ENCODE data around the gene CTNNA2. TPM values are rescaled to one million over a fixed set of nuclear protein-coding genes. Genes with fewer than 3 reads are reported as not detected.

CTNNA2 gene
- total RNA-seq, 1 donor from 2014 or later, result 2.9 TPM

DNA sequence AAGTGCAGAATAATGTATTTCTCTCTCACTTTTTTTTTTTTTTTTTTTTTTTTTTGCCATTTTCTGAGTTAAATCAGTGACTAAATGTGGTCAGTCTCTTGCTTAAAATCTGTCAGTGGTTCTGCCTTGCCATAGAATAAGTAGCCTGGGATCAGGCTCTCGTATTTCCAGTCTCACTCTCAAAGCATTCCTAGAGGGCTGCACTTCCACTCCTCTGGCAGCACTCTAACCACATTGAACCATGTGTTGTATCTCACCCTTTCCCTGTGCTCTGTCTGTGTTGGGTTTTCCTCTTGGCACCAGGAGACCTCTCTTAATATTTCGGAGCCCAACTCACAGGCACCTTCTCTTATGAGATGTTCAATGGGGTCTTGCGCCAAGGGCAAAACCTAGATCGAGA, 304.4 kb downstream of the CTNNA2 start:
- Mint-ChIP-seq H3K4me3 (no peak overlapping the region), H3K4me1 (no peaks in the 10 kb centered on the region), H3K27ac (ENCODE audit: unreplicated experiment) (no peak overlapping the region), H3K9me3 (peaks cover 6% of the 10 kb centered on the region), H3K27me3 (ENCODE audit: low read depth) (no peaks in the 10 kb centered on the region), H3K36me3 (ENCODE audit: low read depth) (no peaks in the 10 kb centered on the region)
- no peak for DNase-seq (ENCODE audit: low read depth, low spot score)
- TF ChIP-seq, protein P1, sequence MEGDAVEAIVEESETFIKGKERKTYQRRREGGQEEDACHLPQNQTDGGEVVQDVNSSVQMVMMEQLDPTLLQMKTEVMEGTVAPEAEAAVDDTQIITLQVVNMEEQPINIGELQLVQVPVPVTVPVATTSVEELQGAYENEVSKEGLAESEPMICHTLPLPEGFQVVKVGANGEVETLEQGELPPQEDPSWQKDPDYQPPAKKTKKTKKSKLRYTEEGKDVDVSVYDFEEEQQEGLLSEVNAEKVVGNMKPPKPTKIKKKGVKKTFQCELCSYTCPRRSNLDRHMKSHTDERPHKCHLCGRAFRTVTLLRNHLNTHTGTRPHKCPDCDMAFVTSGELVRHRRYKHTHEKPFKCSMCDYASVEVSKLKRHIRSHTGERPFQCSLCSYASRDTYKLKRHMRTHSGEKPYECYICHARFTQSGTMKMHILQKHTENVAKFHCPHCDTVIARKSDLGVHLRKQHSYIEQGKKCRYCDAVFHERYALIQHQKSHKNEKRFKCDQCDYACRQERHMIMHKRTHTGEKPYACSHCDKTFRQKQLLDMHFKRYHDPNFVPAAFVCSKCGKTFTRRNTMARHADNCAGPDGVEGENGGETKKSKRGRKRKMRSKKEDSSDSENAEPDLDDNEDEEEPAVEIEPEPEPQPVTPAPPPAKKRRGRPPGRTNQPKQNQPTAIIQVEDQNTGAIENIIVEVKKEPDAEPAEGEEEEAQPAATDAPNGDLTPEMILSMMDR (conservative IDR thresholded peaks at IDR 0.05), result no peak

DNA sequence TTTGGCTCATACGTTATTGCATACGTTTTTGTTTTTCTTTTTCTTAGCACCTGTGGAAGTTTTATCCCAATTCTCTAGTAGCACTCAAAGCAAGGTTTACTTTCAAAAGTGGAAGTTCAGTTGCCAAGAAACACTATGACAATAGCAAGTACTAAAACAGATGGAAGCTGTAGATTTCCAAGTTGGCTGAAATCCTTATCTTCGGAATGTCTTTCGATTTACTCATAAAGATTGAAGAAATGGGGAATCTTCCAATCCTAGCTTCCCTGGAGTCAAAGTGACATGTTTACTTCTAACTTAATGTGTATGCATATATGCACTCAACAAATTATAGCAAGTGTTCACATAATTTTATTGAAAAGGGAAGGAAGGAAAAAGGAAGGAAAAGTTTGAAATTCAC, 307.4 kb downstream of the CTNNA2 start:
- no peak overlapping the region for H3K4me3 Mint-ChIP-seq
- H3K4me1 Mint-ChIP-seq, result no peaks in the 10 kb centered on the region
- H3K36me3 Mint-ChIP-seq (ENCODE audit: low read depth), result no peaks in the 10 kb centered on the region
- H3K27me3 Mint-ChIP-seq (ENCODE audit: low read depth), result no peaks in the 10 kb centered on the region
- TF ChIP-seq, protein P1 (conservative IDR thresholded peaks at IDR 0.05), result no peak
- DNase-seq (ENCODE audit: low read depth, low spot score), result no peak
- H3K27ac Mint-ChIP-seq (ENCODE audit: unreplicated experiment), result no peak overlapping the region
- peaks cover 5% of the 10 kb centered on the region for H3K9me3 Mint-ChIP-seq

DNA sequence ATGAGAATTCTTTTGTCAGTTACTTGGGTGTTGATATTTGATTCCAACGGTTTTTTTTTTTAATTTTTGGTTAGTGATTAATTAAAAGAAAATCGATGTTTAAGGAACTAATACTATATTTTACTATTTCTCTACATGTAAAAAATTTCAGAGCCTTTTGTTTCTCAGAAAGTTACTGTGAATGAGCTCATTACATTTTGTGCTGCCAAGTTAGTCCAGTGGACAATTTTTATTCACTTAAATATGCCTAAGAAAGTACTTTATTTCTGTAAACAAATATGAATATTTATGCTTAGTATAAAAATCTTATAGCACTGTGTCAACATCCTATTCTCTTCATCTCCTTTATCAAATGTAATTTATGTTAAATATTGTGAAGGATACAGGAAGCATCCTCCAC, 309.3 kb downstream of the CTNNA2 start:
- TF ChIP-seq, protein P1 (conservative IDR thresholded peaks at IDR 0.05), result no peak
- H3K9me3 Mint-ChIP-seq, result peaks cover 2% of the 10 kb centered on the region
- H3K4me1 Mint-ChIP-seq, result no peaks in the 10 kb centered on the region
- no peaks in the 10 kb centered on the region for H3K27me3 Mint-ChIP-seq (ENCODE audit: low read depth)
- DNase-seq (ENCODE audit: low read depth, low spot score), result no peak
- H3K27ac Mint-ChIP-seq (ENCODE audit: unreplicated experiment), result no peak overlapping the region
- no peak overlapping the region for H3K4me3 Mint-ChIP-seq
- H3K36me3 Mint-ChIP-seq (ENCODE audit: low read depth), result no peaks in the 10 kb centered on the region

DNA sequence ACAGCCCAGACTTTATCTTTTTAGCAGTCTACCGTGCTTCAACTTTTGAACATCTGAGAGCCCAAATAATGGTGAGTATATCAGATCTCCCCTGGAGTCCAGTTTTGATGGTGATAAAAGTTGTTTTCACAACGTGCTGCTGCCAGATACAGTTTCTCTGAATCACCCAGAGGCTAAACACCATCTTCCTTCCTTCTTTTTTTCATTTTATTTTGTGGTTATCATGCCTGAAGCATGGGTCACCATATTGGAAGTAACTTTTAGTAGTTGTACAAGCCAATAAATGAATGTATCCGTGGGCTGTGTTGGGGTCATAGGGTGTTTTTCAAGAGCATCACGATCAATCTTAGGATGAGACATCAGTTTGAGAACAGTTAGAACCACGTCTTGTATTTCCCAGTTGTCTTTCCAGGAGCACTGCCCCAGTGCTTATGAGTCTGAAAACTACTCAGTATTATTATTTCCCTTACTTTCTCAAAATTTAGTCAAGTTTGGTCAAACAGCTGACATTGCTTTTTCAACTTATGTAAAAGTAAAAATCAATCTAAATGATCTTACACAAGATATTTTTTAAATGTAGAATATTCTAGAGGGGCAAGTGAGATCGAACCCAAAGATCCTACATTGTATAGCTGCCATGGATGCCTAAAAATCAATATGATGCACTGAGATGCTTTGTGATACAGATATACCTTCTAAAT, 311.4 kb downstream of the CTNNA2 start:
- H3K4me1 Mint-ChIP-seq, result no peaks in the 10 kb centered on the region
- peaks cover 2% of the 10 kb centered on the region for H3K9me3 Mint-ChIP-seq
- H3K4me3 Mint-ChIP-seq, result no peak overlapping the region
- H3K27me3 Mint-ChIP-seq (ENCODE audit: low read depth), result no peaks in the 10 kb centered on the region
- H3K36me3 Mint-ChIP-seq (ENCODE audit: low read depth), result no peaks in the 10 kb centered on the region
- TF ChIP-seq, protein P1 (conservative IDR thresholded peaks at IDR 0.05), result no peak
- no peak overlapping the region for H3K27ac Mint-ChIP-seq (ENCODE audit: unreplicated experiment)
- DNase-seq (ENCODE audit: low read depth, low spot score), result no peak

DNA sequence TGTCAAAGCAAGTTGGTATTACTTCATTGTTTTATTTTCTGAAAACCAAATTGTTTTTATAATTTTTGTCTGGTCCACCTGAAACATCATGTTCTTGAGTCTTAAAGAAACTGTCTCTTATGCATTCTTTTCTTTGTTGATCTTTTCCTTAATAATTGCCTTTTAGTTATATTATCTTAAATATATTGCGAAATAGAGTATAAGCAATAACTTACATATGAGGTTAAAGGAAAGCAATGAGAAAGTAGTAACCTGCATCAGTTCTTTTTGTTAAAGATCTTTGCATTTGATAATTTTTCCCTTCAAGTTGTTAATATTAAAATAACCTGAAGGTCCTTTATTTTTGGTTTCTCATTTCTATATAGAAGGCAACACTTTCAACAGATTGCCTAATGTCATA, 315.0 kb downstream of the CTNNA2 start:
- Mint-ChIP-seq H3K4me1 (peaks cover 18% of the 10 kb centered on the region), H3K4me3 (no peak overlapping the region), H3K36me3 (ENCODE audit: low read depth) (no peaks in the 10 kb centered on the region), H3K27ac (ENCODE audit: unreplicated experiment) (no peak overlapping the region), H3K9me3 (peaks cover 2% of the 10 kb centered on the region), H3K27me3 (ENCODE audit: low read depth) (no peaks in the 10 kb centered on the region)
- no peak for DNase-seq (ENCODE audit: low read depth, low spot score)
- TF ChIP-seq, protein P1 (conservative IDR thresholded peaks at IDR 0.05), result no peak
